ENCODE results near the gene REV3L. TPM values are rescaled to one million over a fixed set of nuclear protein-coding genes. Genes with fewer than 3 reads are reported as not detected.

The REV3L gene
- total and polyA plus RNA-seq, 9 of the 15 experiments (the other 6 are each of a cell fraction or from before 2014, with no cell fraction given) = 5.5 to 24.4 (median 14.4) TPM

DNA sequence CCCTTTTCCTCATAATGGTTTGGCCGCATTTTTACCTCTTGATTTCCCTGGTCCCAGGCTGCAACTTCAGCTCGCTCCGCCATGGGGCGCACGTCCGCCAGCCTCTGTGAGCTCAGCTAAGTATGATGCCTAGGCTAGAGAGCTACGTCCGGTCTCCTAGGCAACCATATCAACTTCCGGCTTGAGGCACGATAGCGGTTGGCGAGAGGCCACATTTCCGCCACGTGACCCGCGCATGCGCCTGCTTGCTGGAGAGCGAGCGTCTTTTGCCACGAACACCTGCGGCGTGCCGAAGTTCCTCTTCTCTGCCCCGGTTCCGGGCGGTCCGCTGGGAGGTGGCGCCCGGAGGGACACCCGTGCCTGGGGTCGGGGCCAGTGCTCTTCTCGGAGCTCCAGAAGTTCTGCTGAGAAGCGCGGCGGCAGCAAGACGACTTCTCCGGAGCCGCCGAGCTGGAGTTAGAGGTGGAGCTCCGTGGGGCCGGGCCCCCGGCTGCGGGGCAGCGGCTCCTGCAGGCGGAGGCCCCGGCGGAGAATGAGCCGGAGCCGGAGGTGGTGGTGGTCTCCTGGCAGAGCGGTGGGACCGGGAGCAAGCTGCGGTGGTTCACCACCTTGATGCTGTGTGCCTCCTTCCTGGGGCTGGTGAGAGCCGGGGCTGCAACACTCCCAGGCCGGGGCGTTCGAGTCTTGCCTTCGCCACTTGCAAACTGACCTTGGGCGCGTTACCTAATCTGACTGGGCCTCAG lies 223.8 kb downstream of the REV3L start (continued):
- TF ChIP-seq, protein P1, sequence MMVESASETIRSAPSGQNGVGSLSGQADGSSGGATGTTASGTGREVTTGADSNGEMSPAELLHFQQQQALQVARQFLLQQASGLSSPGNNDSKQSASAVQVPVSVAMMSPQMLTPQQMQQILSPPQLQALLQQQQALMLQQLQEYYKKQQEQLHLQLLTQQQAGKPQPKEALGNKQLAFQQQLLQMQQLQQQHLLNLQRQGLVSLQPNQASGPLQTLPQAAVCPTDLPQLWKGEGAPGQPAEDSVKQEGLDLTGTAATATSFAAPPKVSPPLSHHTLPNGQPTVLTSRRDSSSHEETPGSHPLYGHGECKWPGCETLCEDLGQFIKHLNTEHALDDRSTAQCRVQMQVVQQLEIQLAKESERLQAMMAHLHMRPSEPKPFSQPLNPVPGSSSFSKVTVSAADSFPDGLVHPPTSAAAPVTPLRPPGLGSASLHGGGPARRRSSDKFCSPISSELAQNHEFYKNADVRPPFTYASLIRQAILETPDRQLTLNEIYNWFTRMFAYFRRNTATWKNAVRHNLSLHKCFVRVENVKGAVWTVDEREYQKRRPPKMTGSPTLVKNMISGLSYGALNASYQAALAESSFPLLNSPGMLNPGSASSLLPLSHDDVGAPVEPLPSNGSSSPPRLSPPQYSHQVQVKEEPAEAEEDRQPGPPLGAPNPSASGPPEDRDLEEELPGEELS (CRISPR knock-in tag; IDR thresholded peaks at IDR 0.05; ENCODE audit: borderline replicate concordance) = peak; percentile 82; the same call in 1 of the 2 replicates
- TF ChIP-seq TAF7 (tag; IDR thresholded peaks at IDR 0.05) (peak; percentile 62), PTTG1 (tag; IDR thresholded peaks at IDR 0.05; ENCODE audit: low read depth) (no peak), NONO (IDR thresholded peaks at IDR 0.05; ENCODE audit: low read depth in 2 of 2, low read length in 1 of 2) (peak; percentile 1 to 25; a peak in 2 of 4 replicates), HOXB6 (CRISPR knock-in tag; IDR thresholded peaks at IDR 0.05; ENCODE audit: borderline replicate concordance) (no peak), CREB3 (tag; conservative IDR thresholded peaks at IDR 0.05; ENCODE audit: low read depth) (0 out of 2 replicates have a peak, but pooled peaks have one; percentile 18), TRIM24 (IDR thresholded peaks at IDR 0.05) (peak in 1 of 2 experiments; percentile 41; a peak in 1 of 4 replicates), RFX5 (IDR thresholded peaks at IDR 0.05; ENCODE audit: low read depth, low read length) (no peak), ZNF384 (IDR thresholded peaks at IDR 0.05; ENCODE audit: low read depth, low read length) (no peak), KDM2B (CRISPR knock-in tag; IDR thresholded peaks at IDR 0.05) (peak; percentile 67; the same call in 1 of the 2 replicates), ZNF609 (CRISPR knock-in tag; IDR thresholded peaks at IDR 0.05; ENCODE audit: borderline replicate concordance) (no peak)
- TF ChIP-seq, protein P2, sequence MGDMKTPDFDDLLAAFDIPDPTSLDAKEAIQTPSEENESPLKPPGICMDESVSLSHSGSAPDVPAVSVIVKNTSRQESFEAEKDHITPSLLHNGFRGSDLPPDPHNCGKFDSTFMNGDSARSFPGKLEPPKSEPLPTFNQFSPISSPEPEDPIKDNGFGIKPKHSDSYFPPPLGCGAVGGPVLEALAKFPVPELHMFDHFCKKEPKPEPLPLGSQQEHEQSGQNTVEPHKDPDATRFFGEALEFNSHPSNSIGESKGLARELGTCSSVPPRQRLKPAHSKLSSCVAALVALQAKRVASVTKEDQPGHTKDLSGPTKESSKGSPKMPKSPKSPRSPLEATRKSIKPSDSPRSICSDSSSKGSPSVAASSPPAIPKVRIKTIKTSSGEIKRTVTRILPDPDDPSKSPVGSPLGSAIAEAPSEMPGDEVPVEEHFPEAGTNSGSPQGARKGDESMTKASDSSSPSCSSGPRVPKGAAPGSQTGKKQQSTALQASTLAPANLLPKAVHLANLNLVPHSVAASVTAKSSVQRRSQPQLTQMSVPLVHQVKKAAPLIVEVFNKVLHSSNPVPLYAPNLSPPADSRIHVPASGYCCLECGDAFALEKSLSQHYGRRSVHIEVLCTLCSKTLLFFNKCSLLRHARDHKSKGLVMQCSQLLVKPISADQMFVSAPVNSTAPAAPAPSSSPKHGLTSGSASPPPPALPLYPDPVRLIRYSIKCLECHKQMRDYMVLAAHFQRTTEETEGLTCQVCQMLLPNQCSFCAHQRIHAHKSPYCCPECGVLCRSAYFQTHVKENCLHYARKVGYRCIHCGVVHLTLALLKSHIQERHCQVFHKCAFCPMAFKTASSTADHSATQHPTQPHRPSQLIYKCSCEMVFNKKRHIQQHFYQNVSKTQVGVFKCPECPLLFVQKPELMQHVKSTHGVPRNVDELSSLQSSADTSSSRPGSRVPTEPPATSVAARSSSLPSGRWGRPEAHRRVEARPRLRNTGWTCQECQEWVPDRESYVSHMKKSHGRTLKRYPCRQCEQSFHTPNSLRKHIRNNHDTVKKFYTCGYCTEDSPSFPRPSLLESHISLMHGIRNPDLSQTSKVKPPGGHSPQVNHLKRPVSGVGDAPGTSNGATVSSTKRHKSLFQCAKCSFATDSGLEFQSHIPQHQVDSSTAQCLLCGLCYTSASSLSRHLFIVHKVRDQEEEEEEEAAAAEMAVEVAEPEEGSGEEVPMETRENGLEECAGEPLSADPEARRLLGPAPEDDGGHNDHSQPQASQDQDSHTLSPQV (IDR thresholded peaks at IDR 0.05) = peak; percentile 89
